Neuron (in vitro differentiated cells): ENCODE measurements around the gene EML1.

Experiments used
- H2AFZ ChIP-seq: one replicate; pipeline ENCODE4 v1.6.1; 2013; ENCODE audit warnings: low read depth, mild to moderate bottlenecking, inconsistent platforms, low read length, moderate library complexity
- H3K27me3 ChIP-seq: one replicate; pipeline ENCODE4 v1.6.1; 2013; ENCODE audit warnings: low read length; ENCODE audit not compliant: insufficient read depth
- H3K36me3 ChIP-seq: one replicate; pipeline ENCODE4 v1.6.1; 2013; ENCODE audit warnings: low read length; ENCODE audit not compliant: insufficient read depth
- H3K4me1 ChIP-seq: one replicate; pipeline ENCODE4 v1.6.1; 2013; ENCODE audit warnings: low read length; ENCODE audit not compliant: insufficient read depth
- H3K4me3 ChIP-seq: 2 replicates; pipeline ENCODE4 v1.5.1; 2013; ENCODE audit warnings: mild to moderate bottlenecking, low read length, moderate library complexity
- H3K9me3 ChIP-seq: one replicate; pipeline ENCODE4 v1.6.1; 2013; ENCODE audit warnings: low read length

Gene EML1

GRCh38 chr14:99751539-99752485 lies 41.4 kb upstream of the EML1 start:
- Histone ChIP-seq H2AFZ (no peak overlapping the region), H3K36me3 (no peaks in the 10 kb centered on the region), H3K4me1 (peaks cover 13% of the 10 kb centered on the region), H3K4me3 (no peak overlapping the region), H3K9me3 (no peaks in the 10 kb centered on the region), H3K27me3 (peaks cover 11% of the 10 kb centered on the region)

GRCh38 chr14:99752486-99753121 lies 40.6 kb upstream of the EML1 start:
- no peak overlapping the region for H2AFZ ChIP-seq
- H3K27me3 ChIP-seq, result peaks cover 11% of the 10 kb centered on the region
- no peak overlapping the region for H3K4me3 ChIP-seq
- H3K4me1 ChIP-seq, result peaks cover 13% of the 10 kb centered on the region
- H3K9me3 ChIP-seq, result no peaks in the 10 kb centered on the region
- H3K36me3 ChIP-seq, result no peaks in the 10 kb centered on the region

GRCh38 chr14:99753225-99754140 lies 39.7 kb upstream of the EML1 start:
- H3K4me1 ChIP-seq, result peaks cover 19% of the 10 kb centered on the region
- H3K27me3 ChIP-seq, result peaks cover 11% of the 10 kb centered on the region
- H3K4me3 ChIP-seq, result no peak overlapping the region
- no peak overlapping the region for H2AFZ ChIP-seq
- no peaks in the 10 kb centered on the region for H3K36me3 ChIP-seq
- H3K9me3 ChIP-seq, result no peaks in the 10 kb centered on the region

- H3K27me3 ChIP-seq, result peaks cover 11% of the 10 kb centered on the region
- no peak overlapping the region for H2AFZ ChIP-seq
- H3K4me1 ChIP-seq, result peaks cover 28% of the 10 kb centered on the region
- no peaks in the 10 kb centered on the region for H3K36me3 ChIP-seq
- no peak overlapping the region for H3K4me3 ChIP-seq
- H3K9me3 ChIP-seq, result no peaks in the 10 kb centered on the region
These were observed 38.8 kb upstream of the EML1 start for GRCh38 chr14:99754141-99755067.

GRCh38 chr14:99755068-99755405 lies 38.2 kb upstream of the EML1 start:
- no peak overlapping the region for H3K4me3 ChIP-seq
- H2AFZ ChIP-seq, result no peak overlapping the region
- H3K27me3 ChIP-seq, result peaks cover 11% of the 10 kb centered on the region
- H3K4me1 ChIP-seq, result peaks cover 30% of the 10 kb centered on the region
- H3K9me3 ChIP-seq, result no peaks in the 10 kb centered on the region
- no peaks in the 10 kb centered on the region for H3K36me3 ChIP-seq

GRCh38 chr14:99755629-99756603 lies 37.3 kb upstream of the EML1 start:
- Histone ChIP-seq H3K27me3 (peaks cover 11% of the 10 kb centered on the region), H3K9me3 (no peaks in the 10 kb centered on the region), H3K4me1 (peaks cover 38% of the 10 kb centered on the region), H3K4me3 (no peak overlapping the region), H2AFZ (no peak overlapping the region), H3K36me3 (no peaks in the 10 kb centered on the region)

- H3K4me1 ChIP-seq, result peaks cover 38% of the 10 kb centered on the region
- H2AFZ ChIP-seq, result no peak overlapping the region
These were observed 36.4 kb upstream of the EML1 start for GRCh38 chr14:99756796-99757195.

GRCh38 chr14:99757331-99758070 lies 35.7 kb upstream of the EML1 start:
- Histone ChIP-seq H3K4me1 (peaks cover 31% of the 10 kb centered on the region), H3K9me3 (no peaks in the 10 kb centered on the region), H3K36me3 (no peaks in the 10 kb centered on the region), H2AFZ (no peak overlapping the region), H3K4me3 (no peak overlapping the region), H3K27me3 (no peaks in the 10 kb centered on the region)

More at GRCh38 chr14:99756796-99757195, 36.4 kb upstream of the EML1 start:
- peaks cover 3% of the 10 kb centered on the region for H3K27me3 ChIP-seq
- H3K4me3 ChIP-seq, result no peak overlapping the region
- H3K36me3 ChIP-seq, result no peaks in the 10 kb centered on the region
- H3K9me3 ChIP-seq, result no peaks in the 10 kb centered on the region

- H3K9me3 ChIP-seq, result no peaks in the 10 kb centered on the region
- H3K4me1 ChIP-seq, result peaks cover 27% of the 10 kb centered on the region
These were observed 34.9 kb upstream of the EML1 start for GRCh38 chr14:99758121-99758821.

GRCh38 chr14:99758872-99759545 lies 34.2 kb upstream of the EML1 start:
- H3K4me1 ChIP-seq, result peaks cover 27% of the 10 kb centered on the region
- peak overlapping the region; percentile 6 for H3K4me3 ChIP-seq
- peak overlapping the region; percentile 3 for H2AFZ ChIP-seq
- H3K36me3 ChIP-seq, result no peaks in the 10 kb centered on the region
- no peaks in the 10 kb centered on the region for H3K9me3 ChIP-seq
- H3K27me3 ChIP-seq, result no peaks in the 10 kb centered on the region

More at GRCh38 chr14:99758121-99758821, 34.9 kb upstream of the EML1 start:
- H3K36me3 ChIP-seq, result no peaks in the 10 kb centered on the region
- peak overlapping the region; percentile 3 for H2AFZ ChIP-seq
- no peaks in the 10 kb centered on the region for H3K27me3 ChIP-seq
- H3K4me3 ChIP-seq, result peak overlapping the region; percentile 6
